Gastrocnemius medialis (tissue), 4 donors: Measurements from ENCODE around the gene C2orf81.

Source experiments
- CTCF ChIP-seq, 5 experiments: fragments of 450-650 bp in 3 of 5; fragments of 200-600 bp in 2 of 5; sonication (generic) in 2 of 5; IDR thresholded peaks in 4 of 5; conservative IDR thresholded peaks in 1 of 5; 1 replicate in 4 of 5; 2 replicates in 1 of 5; pipeline ENCODE4 v1.5.1; 2016 to 2019; ENCODE audit warnings: antibody characterized with exemption in 5 of 5, mild to moderate bottlenecking in 3 of 5, moderate library complexity in 3 of 5
- POLR2A ChIP-seq, 2 donors: fragments of 450-650 bp; IDR thresholded peaks; one replicate each; pipeline ENCODE4 v1.6.1; 2017; ENCODE audit warnings: antibody characterized with exemption in 2 of 2, mild to moderate bottlenecking in 2 of 2, moderate library complexity in 2 of 2

- no peak for TF ChIP-seq CTCF (IDR thresholded peaks at IDR 0.05 in 4 of 5, conservative IDR thresholded peaks at IDR 0.05 in 1 of 5)
- TF ChIP-seq POLR2A (IDR thresholded peaks at IDR 0.05) = no peak
Measured at GRCh38 chr2:74378007-74378406, 43.4 kb downstream of the C2orf81 start.
